ENCODE results near the gene TMC1.

TMC1 gene

GRCh38 chr9:72791436-72791835 is 270.0 kb downstream of the TMC1 start (continued):
- TF ChIP-seq SP7 (tag by site-specific recombination; IDR thresholded peaks at IDR 0.05) = no peak
- no peak for TF ChIP-seq PRDM1 (tag by site-specific recombination; IDR thresholded peaks at IDR 0.05)

GRCh38 chr9:72794946-72795345 is 273.5 kb downstream of the TMC1 start:
- Histone ChIP-seq H3K27ac (ENCODE audit: extremely low read depth, low read depth, low read length) (no peak overlapping the region), H3K9me3 (ENCODE audit: control insufficient read depth, insufficient read depth, low read depth, low read length) (no peaks in the 10 kb centered on the region), H3K4me3 (ENCODE audit: low read depth, low read length) (no peak overlapping the region), H3K36me3 (ENCODE audit: control insufficient read depth in 2 of 2, insufficient read depth in 1 of 2, low read length in 2 of 2) (no peaks in the 10 kb centered on the region), H3K4me1 (ENCODE audit: control insufficient read depth, insufficient read depth, low read length) (no peaks in the 10 kb centered on the region)
- POLR2A ChIA-PET = no interaction called here
- no peak for TF ChIP-seq KLF16 (tag by site-specific recombination; IDR thresholded peaks at IDR 0.05)
- CTCF ChIA-PET = no interaction called here

- ChIA-PET POLR2A (no interaction called here), CTCF (interaction anchor here (0.6 to 0.9 kb wide), 3 partner anchors 8 to 294 kb away, joined by 3 read pairs; no protein-coding TSS in a partner anchor)
- Histone ChIP-seq H3K4me3 (ENCODE audit: low read depth, low read length) (no peak overlapping the region), H3K27ac (ENCODE audit: extremely low read depth, low read depth, low read length) (no peak overlapping the region), H3K36me3 (ENCODE audit: control insufficient read depth in 2 of 2, insufficient read depth in 1 of 2, low read length in 2 of 2) (no peaks in the 10 kb centered on the region), H3K4me1 (ENCODE audit: control insufficient read depth, insufficient read depth, low read length) (no peaks in the 10 kb centered on the region), H3K9me3 (ENCODE audit: control insufficient read depth, insufficient read depth, low read depth, low read length) (no peaks in the 10 kb centered on the region)
- no peak for TF ChIP-seq REST (tag by site-specific recombination; IDR thresholded peaks at IDR 0.05)
- no peak for TF ChIP-seq ZNF148 (tag by site-specific recombination; IDR thresholded peaks at IDR 0.05; ENCODE audit: borderline replicate concordance)
- TF ChIP-seq KLF8 (tag by site-specific recombination; IDR thresholded peaks at IDR 0.05) = no peak
- no peak for TF ChIP-seq ZNF324 (tag by site-specific recombination; IDR thresholded peaks at IDR 0.05)
- TF ChIP-seq ZFP37 (tag by site-specific recombination; IDR thresholded peaks at IDR 0.05) = no peak
- TF ChIP-seq ZNF843 (tag by site-specific recombination; IDR thresholded peaks at IDR 0.05) = no peak
- TF ChIP-seq ZSCAN23 (tag by site-specific recombination; IDR thresholded peaks at IDR 0.05) = no peak
- no peak for TF ChIP-seq ZBTB21 (tag by site-specific recombination; IDR thresholded peaks at IDR 0.05)
- TF ChIP-seq GLI4 (tag by site-specific recombination; IDR thresholded peaks at IDR 0.05) = no peak
- TF ChIP-seq ZNF501 (tag by site-specific recombination; IDR thresholded peaks at IDR 0.05) = no peak
- no peak for TF ChIP-seq ZBTB44 (tag by site-specific recombination; IDR thresholded peaks at IDR 0.05)
- no peak for TF ChIP-seq ZNF157 (tag by site-specific recombination; IDR thresholded peaks at IDR 0.05)
- TF ChIP-seq ZNF585B (tag by site-specific recombination; IDR thresholded peaks at IDR 0.05) = no peak
- TF ChIP-seq IKZF3 (tag by site-specific recombination; IDR thresholded peaks at IDR 0.05) = no peak
- no peak for TF ChIP-seq ZNF701 (tag by site-specific recombination; IDR thresholded peaks at IDR 0.05)
- TF ChIP-seq ZFP41 (tag by site-specific recombination; IDR thresholded peaks at IDR 0.05; ENCODE audit: borderline replicate concordance) = no peak
Observed at GRCh38 chr9:72800328-72800994, 279.1 kb downstream of the TMC1 start.
